Measurements from ENCODE around the gene ZC3H10. TPM values are rescaled to one million over a fixed set of nuclear protein-coding genes. Genes with fewer than 3 reads are reported as not detected.
A peak's percentile ranks its signal among the peaks of the same experiment; 100 is the strongest.

The ZC3H10 gene
- total and polyA plus RNA-seq, 2 of the 4 experiments (the other 2 are of a cell fraction) = 1.5 to 3.6 TPM

GRCh38 chr12:56121204-56121870 lies 3.3 kb downstream of the ZC3H10 start:
- H3K14ac ChIP-seq (replicated peaks; ENCODE audit: low read depth, low read length) = no peak overlapping the region
- H2BK120ac ChIP-seq (ENCODE audit: low read depth, low read length) = no peak overlapping the region
- H3K4me2 ChIP-seq (ENCODE audit: low read depth, low read length) = no peak overlapping the region
- H3K36me3 ChIP-seq (ENCODE audit: control insufficient read depth, insufficient read depth, low read length) = peaks cover 16% of the 10 kb centered on the region
- DNase-seq = no peak
- H2BK15ac ChIP-seq (ENCODE audit: low read depth, low read length) = no peak overlapping the region
- no peak overlapping the region for H3K23ac ChIP-seq (ENCODE audit: low read depth, low read length)
- intact Hi-C loops (cut with micrococcal nuclease) = no loop called here
- no peak overlapping the region for H3K18ac ChIP-seq (ENCODE audit: low read depth, low read length)
- no peak overlapping the region for H2BK20ac ChIP-seq (ENCODE audit: low read depth, low read length)
- H3K4ac ChIP-seq (ENCODE audit: low read depth, low read length) = no peak overlapping the region
- H4K91ac ChIP-seq (ENCODE audit: insufficient read depth, low read depth, low read length) = no peak overlapping the region
- H2AK5ac ChIP-seq (ENCODE audit: low read depth, low read length) = no peak overlapping the region
- no peak overlapping the region for H2BK5ac ChIP-seq (ENCODE audit: low read depth, low read length, poor library complexity, severe bottlenecking)
- H4K5ac ChIP-seq (ENCODE audit: low read depth, low read length) = no peak overlapping the region
- dilution Hi-C loops (cut with HindIII; ENCODE audit: low sequenced_read_pairs, unreplicated experiment) = no loop called here
- H3K27me3 ChIP-seq (ENCODE audit: control insufficient read depth, insufficient read depth, low read length) = no peaks in the 10 kb centered on the region
- no TSS peak for BruUV-seq (replicated peaks)
- H2AFZ ChIP-seq (replicated peaks; ENCODE audit: low read length, poor library complexity) = no peak overlapping the region
- H3K27ac ChIP-seq (ENCODE audit: insufficient read depth, low read length) = no peak overlapping the region
- in situ Hi-C loops (cut with MboI; ENCODE audit: low sequenced_read_pairs) = no loop called here
- no peak for TF ChIP-seq USF2 (IDR thresholded peaks at IDR 0.05; ENCODE audit: low read depth, low read length)
- no peak for TF ChIP-seq FOS (IDR thresholded peaks at IDR 0.05; ENCODE audit: low read depth, low read length)
- TF ChIP-seq RCOR1 (IDR thresholded peaks at IDR 0.05; ENCODE audit: insufficient replicate concordance, low read length) = no peak
- TF ChIP-seq ELK1 (IDR thresholded peaks at IDR 0.05; ENCODE audit: borderline replicate concordance, low read depth, low read length) = no peak
- no peak for TF ChIP-seq CHD1 (IDR thresholded peaks at IDR 0.05; ENCODE audit: low read depth, low read length)
- TF ChIP-seq NFE2L2 (IDR thresholded peaks at IDR 0.05; ENCODE audit: low read depth, low read length) = no peak
- TF ChIP-seq SMC3 (IDR thresholded peaks at IDR 0.05; ENCODE audit: low read depth, low read length) = no peak
- no peak for TF ChIP-seq RFX5 (IDR thresholded peaks at IDR 0.05; ENCODE audit: low read depth, low read length)
- TF ChIP-seq MAFK (IDR thresholded peaks at IDR 0.05; ENCODE audit: low read depth, low read length) = no peak
- no peak for TF ChIP-seq MAZ (IDR thresholded peaks at IDR 0.05; ENCODE audit: borderline replicate concordance, low read depth, low read length)
- TF ChIP-seq POLR2A (IDR thresholded peaks at IDR 0.05; ENCODE audit: low read depth, low read length) = no peak
- no peak for TF ChIP-seq CEBPB (IDR thresholded peaks at IDR 0.05; ENCODE audit: low read depth, low read length)
- no peak for TF ChIP-seq BHLHE40 (IDR thresholded peaks at IDR 0.05; ENCODE audit: low read depth, low read length)
- TF ChIP-seq CTCF (conservative IDR thresholded peaks at IDR 0.05; ENCODE audit: low read depth, low read length) = no peak
- no peak for TF ChIP-seq MXI1 (IDR thresholded peaks at IDR 0.05; ENCODE audit: borderline replicate concordance, low read depth, low read length)
- TF ChIP-seq RAD21 (IDR thresholded peaks at IDR 0.05; ENCODE audit: low read length) = no peak
- no peak overlapping the region for H3K9ac ChIP-seq (ENCODE audit: low read depth, low read length)
- H3K79me1 ChIP-seq (ENCODE audit: low read depth in 1 of 2, low read length in 2 of 2) = peaks cover 13 to 70% of the 10 kb centered on the region in 2 experiments
- no peaks in the 10 kb centered on the region for H3K9me3 ChIP-seq (ENCODE audit: control insufficient read depth, insufficient read depth, low read length)
- H3K56ac ChIP-seq (ENCODE audit: extremely low read depth, insufficient read depth, low read length) = no peak overlapping the region
- no peak overlapping the region for H4K8ac ChIP-seq (ENCODE audit: low read depth in 2 of 2, low read length in 2 of 2)
- peak overlapping the region; percentile 77 for H2AK9ac ChIP-seq (replicated peaks; ENCODE audit: low read depth, low read length, poor library complexity)
- CTCF ChIA-PET = interaction anchor here (0.6 kb wide), 1 partner anchor 26 kb away, joined by 5 read pairs; no protein-coding TSS in a partner anchor
- H3K4me3 ChIP-seq (ENCODE audit: insufficient read depth, low read depth, low read length) = no peak overlapping the region
- no peaks in the 10 kb centered on the region for H3K9me1 ChIP-seq (ENCODE audit: insufficient read depth, low read length)
- H4K20me1 ChIP-seq (ENCODE audit: insufficient read depth, low read length) = peaks cover 7% of the 10 kb centered on the region
- POLR2A ChIA-PET (ENCODE audit: unreplicated experiment) = no interaction called here
- 98% methylated on average over 4 of the region's 11 CpGs; no CpG with 5 or more reads in 1 of the 2 experiments for WGBS, 2 experiments (ENCODE audit: extremely low coverage in 2 of 2, insufficient read length in 1 of 2)
- no peak for ATAC-seq (ENCODE audit: low read depth)
- peaks cover 8% of the 10 kb centered on the region for H3K4me1 ChIP-seq (ENCODE audit: control insufficient read depth, insufficient read depth, low read length)

Measured in IMR-90 (cell line).